ENCODE results near the gene TAT.

GRCh38 chr16:71572497-71573116, 4.3 kb downstream of the TAT start:
- TF ChIP-seq, protein P1, sequence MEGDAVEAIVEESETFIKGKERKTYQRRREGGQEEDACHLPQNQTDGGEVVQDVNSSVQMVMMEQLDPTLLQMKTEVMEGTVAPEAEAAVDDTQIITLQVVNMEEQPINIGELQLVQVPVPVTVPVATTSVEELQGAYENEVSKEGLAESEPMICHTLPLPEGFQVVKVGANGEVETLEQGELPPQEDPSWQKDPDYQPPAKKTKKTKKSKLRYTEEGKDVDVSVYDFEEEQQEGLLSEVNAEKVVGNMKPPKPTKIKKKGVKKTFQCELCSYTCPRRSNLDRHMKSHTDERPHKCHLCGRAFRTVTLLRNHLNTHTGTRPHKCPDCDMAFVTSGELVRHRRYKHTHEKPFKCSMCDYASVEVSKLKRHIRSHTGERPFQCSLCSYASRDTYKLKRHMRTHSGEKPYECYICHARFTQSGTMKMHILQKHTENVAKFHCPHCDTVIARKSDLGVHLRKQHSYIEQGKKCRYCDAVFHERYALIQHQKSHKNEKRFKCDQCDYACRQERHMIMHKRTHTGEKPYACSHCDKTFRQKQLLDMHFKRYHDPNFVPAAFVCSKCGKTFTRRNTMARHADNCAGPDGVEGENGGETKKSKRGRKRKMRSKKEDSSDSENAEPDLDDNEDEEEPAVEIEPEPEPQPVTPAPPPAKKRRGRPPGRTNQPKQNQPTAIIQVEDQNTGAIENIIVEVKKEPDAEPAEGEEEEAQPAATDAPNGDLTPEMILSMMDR (tag by site-specific recombination; IDR thresholded peaks at IDR 0.05) = no peak
- TF ChIP-seq ZNF76 (tag by site-specific recombination; IDR thresholded peaks at IDR 0.05; ENCODE audit: borderline replicate concordance, low read depth) = no peak
- TF ChIP-seq ZNF658 (tag by site-specific recombination; IDR thresholded peaks at IDR 0.05) = no peak
- TF ChIP-seq ZNF274 (IDR thresholded peaks at IDR 0.05; ENCODE audit: low read length) = no peak
- TF ChIP-seq ZNF274 (tag by site-specific recombination; IDR thresholded peaks at IDR 0.05; ENCODE audit: borderline replicate concordance) = no peak
- TF ChIP-seq, protein P2, sequence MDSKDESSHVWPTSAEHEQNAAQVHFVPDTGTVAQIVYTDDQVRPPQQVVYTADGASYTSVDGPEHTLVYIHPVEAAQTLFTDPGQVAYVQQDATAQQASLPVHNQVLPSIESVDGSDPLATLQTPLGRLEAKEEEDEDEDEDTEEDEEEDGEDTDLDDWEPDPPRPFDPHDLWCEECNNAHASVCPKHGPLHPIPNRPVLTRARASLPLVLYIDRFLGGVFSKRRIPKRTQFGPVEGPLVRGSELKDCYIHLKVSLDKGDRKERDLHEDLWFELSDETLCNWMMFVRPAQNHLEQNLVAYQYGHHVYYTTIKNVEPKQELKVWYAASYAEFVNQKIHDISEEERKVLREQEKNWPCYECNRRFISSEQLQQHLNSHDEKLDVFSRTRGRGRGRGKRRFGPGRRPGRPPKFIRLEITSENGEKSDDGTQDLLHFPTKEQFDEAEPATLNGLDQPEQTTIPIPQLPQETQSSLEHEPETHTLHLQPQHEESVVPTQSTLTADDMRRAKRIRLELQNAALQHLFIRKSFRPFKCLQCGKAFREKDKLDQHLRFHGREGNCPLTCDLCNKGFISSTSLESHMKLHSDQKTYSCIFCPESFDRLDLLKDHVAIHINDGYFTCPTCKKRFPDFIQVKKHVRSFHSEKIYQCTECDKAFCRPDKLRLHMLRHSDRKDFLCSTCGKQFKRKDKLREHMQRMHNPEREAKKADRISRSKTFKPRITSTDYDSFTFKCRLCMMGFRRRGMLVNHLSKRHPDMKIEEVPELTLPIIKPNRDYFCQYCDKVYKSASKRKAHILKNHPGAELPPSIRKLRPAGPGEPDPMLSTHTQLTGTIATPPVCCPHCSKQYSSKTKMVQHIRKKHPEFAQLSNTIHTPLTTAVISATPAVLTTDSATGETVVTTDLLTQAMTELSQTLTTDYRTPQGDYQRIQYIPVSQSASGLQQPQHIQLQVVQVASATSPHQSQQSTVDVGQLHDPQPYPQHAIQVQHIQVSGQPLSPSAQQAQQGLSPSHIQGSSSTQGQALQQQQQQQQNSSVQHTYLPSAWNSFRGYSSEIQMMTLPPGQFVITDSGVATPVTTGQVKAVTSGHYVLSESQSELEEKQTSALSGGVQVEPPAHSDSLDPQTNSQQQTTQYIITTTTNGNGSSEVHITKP (tag by site-specific recombination; IDR thresholded peaks at IDR 0.05) = no peak
- TF ChIP-seq ZNF248 (tag by site-specific recombination; IDR thresholded peaks at IDR 0.05) = no peak
- TF ChIP-seq REST (tag by site-specific recombination; IDR thresholded peaks at IDR 0.05) = no peak
- TF ChIP-seq, protein P3, sequence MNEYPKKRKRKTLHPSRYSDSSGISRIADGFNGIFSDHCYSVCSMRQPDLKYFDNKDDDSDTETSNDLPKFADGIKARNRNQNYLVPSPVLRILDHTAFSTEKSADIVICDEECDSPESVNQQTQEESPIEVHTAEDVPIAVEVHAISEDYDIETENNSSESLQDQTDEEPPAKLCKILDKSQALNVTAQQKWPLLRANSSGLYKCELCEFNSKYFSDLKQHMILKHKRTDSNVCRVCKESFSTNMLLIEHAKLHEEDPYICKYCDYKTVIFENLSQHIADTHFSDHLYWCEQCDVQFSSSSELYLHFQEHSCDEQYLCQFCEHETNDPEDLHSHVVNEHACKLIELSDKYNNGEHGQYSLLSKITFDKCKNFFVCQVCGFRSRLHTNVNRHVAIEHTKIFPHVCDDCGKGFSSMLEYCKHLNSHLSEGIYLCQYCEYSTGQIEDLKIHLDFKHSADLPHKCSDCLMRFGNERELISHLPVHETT (tag by site-specific recombination; IDR thresholded peaks at IDR 0.05) = no peak
- no peak for TF ChIP-seq ZNF311 (tag by site-specific recombination; IDR thresholded peaks at IDR 0.05; ENCODE audit: borderline replicate concordance)
- TF ChIP-seq, protein P4, sequence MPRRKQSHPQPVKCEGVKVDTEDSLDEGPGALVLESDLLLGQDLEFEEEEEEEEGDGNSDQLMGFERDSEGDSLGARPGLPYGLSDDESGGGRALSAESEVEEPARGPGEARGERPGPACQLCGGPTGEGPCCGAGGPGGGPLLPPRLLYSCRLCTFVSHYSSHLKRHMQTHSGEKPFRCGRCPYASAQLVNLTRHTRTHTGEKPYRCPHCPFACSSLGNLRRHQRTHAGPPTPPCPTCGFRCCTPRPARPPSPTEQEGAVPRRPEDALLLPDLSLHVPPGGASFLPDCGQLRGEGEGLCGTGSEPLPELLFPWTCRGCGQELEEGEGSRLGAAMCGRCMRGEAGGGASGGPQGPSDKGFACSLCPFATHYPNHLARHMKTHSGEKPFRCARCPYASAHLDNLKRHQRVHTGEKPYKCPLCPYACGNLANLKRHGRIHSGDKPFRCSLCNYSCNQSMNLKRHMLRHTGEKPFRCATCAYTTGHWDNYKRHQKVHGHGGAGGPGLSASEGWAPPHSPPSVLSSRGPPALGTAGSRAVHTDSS (tag by site-specific recombination; IDR thresholded peaks at IDR 0.05) = no peak
- no peak for TF ChIP-seq ZNF433 (tag by site-specific recombination; IDR thresholded peaks at IDR 0.05; ENCODE audit: low read depth)
